ENCODE results near the gene CKLF.

CKLF gene

DNA sequence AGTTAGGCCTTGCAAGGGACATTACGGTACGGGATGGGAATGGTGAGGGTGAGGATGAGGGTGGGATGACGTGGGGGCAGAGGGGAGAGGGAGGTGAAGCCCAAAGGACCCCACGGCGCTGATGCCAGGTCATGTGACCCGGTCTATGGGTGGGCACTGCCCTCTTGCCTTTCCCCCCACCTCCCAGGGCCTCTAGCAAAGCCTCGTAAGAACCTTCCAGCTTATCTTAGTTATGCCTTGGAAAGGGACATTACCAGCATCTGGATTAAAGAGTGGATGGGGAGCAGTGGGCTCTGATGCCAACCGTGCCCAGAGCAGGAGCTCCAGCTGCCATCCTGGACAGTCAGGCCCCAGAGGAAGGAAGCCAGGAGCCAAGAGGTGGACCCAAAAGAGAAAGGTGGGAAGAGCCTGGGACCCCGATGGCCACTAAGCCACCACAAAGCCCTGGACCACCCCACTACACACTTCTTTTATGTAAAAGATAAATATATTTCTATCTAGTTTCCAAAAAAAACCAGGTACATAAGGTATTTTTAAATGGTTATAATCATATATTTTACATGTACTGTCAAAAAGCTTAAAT lies 43.4 kb upstream of the CKLF start:
- ChIA-PET CTCF (interaction anchor here (1.2 to 1.7 kb wide), 2 partner anchors 13 to 22 kb away, joined by 3 to 4 read pairs; no protein-coding TSS in a partner anchor), POLR2A (no interaction called here)

GRCh38 chr16:66509576-66509975 lies 42.8 kb upstream of the CKLF start:
- no peak for DNase-seq (ENCODE audit: low read depth, low spot score)
- POLR2A ChIA-PET, result no interaction called here
- no peak for TF ChIP-seq CTCF (IDR thresholded peaks at IDR 0.05; ENCODE audit: insufficient read depth, low read length, missing control alignments)
- no peak overlapping the region for H3K4me3 ChIP-seq (ENCODE audit: low read depth, low read length)
- CTCF ChIA-PET, result interaction anchor here (1.2 to 1.7 kb wide), 3 partner anchors 12 to 105 kb away, joined by 3 to 4 read pairs (median 3); no protein-coding TSS in a partner anchor

More for the DNA sequence above, 43.4 kb upstream of the CKLF start:
- no peak for TF ChIP-seq CTCF (IDR thresholded peaks at IDR 0.05; ENCODE audit: insufficient read depth, low read length, missing control alignments)
- no peak for DNase-seq (ENCODE audit: low read depth, low spot score)
- no peak overlapping the region for H3K4me3 ChIP-seq (ENCODE audit: low read depth, low read length)

- POLR2A ChIA-PET, result no interaction called here
These were observed 42.1 kb upstream of the CKLF start for GRCh38 chr16:66510298-66510697.

DNA sequence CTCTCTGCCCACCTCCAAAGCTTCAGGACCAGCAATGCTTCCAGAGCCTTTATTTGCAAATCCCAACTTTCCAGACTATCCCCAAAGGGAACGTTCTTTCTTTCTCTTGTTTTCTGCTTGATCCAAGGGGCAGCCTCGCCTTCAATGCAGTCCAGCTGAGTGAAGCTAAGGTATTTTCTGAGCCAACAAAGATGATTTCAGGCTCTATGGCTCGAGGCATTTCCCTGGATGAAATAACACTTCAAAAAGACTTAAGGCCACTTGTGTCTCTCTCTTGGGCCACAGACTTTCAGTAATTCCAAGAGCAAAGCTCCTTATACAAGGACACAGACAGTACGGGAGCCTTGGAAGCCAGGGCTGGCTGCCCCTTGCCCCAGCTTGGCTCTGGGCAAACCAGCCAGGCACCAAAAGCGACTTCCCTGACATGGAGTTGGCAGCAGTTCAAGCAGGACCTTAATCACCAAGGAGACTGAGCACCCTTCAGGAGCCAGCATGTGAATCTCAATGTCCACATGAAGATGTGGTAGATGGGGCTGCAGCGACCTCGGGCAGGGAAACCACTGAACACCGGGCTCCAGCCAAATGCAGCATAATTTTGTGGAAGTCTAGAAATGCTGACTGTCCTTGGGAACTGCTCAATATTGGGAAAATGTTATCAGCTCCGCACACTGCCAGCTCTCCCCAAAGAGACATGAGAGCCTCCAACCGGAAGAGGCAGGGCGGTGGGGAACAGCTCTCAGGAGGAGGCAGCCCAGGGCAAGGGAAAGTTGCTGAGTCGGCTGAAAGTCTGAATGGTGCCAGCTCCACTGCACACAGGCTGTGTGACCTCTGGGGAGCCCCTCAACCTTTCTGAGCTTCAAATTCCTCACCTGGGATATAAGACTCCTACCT lies 41.4 kb upstream of the CKLF start:
- H3K4me3 ChIP-seq (ENCODE audit: low read depth, low read length), result no peak overlapping the region
- DNase-seq (ENCODE audit: low read depth, low spot score), result no peak
- TF ChIP-seq CTCF (IDR thresholded peaks at IDR 0.05; ENCODE audit: insufficient read depth, low read length, missing control alignments), result no peak
- ChIA-PET POLR2A (interaction anchor here (1.5 kb wide), 1 partner anchor 9 kb away, joined by 3 read pairs; no protein-coding TSS in a partner anchor), CTCF (interaction anchor here (0.6 to 1.8 kb wide), 10 partner anchors 17 to 166 kb away, joined by 3 to 9 read pairs (median 4); no protein-coding TSS in a partner anchor)

More at GRCh38 chr16:66510298-66510697, 42.1 kb upstream of the CKLF start:
- CTCF ChIA-PET, result interaction anchor here (0.6 to 1.2 kb wide), 3 partner anchors 12 to 106 kb away, joined by 3 read pairs; no protein-coding TSS in a partner anchor
- no peak for TF ChIP-seq CTCF (IDR thresholded peaks at IDR 0.05; ENCODE audit: insufficient read depth, low read length, missing control alignments)
- no peak overlapping the region for H3K4me3 ChIP-seq (ENCODE audit: low read depth, low read length)
- DNase-seq (ENCODE audit: low read depth, low spot score), result no peak

- no peak for DNase-seq (ENCODE audit: low read depth, low spot score)
- ChIA-PET CTCF (interaction anchor here (0.8 to 1.8 kb wide), 15 partner anchors 10 to 167 kb away, joined by 3 to 9 read pairs (median 4); no protein-coding TSS in a partner anchor), POLR2A (interaction anchor here (1.3 to 1.5 kb wide), 2 partner anchors 9 to 10 kb away, joined by 3 to 4 read pairs; no protein-coding TSS in a partner anchor)
- no peak for TF ChIP-seq CTCF (IDR thresholded peaks at IDR 0.05; ENCODE audit: insufficient read depth, low read length, missing control alignments)
- no peak overlapping the region for H3K4me3 ChIP-seq (ENCODE audit: low read depth, low read length)
These were observed 40.6 kb upstream of the CKLF start for GRCh38 chr16:66511602-66512271.
